HepG2 (cell line): ENCODE results near the gene HAPLN3.

Experiments used
- CHD2 ChIP-seq: IDR thresholded peaks from 2 replicates; pipeline ENCODE4 v1.6.1; 2011; ENCODE audit warnings: low read depth, low read length, improper control_type of control experiment
- HOXA7 ChIP-seq: sonication (generic); formaldehyde crosslinking; IDR thresholded peaks from 2 replicates; pipeline ENCODE4 v1.8.1; 2022; ENCODE audit warnings: mild to moderate bottlenecking, missing genetic modification reagents, moderate library complexity
- KAT2B ChIP-seq: fragments of 150-350 bp; IDR thresholded peaks from 2 replicates; pipeline ENCODE4 v1.6.1; 2014; ENCODE audit warnings: low read depth, low read length, borderline replicate concordance
- NFIC ChIP-seq: IDR thresholded peaks from 2 replicates; pipeline ENCODE4 v1.6.1; 2012; ENCODE audit warnings: mild to moderate bottlenecking, low read length, inconsistent platforms
- POLR2A ChIP-seq, 2 experiments: IDR thresholded peaks; 2 replicates each; pipeline ENCODE4 v1.6.1; 2011; ENCODE audit warnings: low read depth in 2 of 2, low read length in 2 of 2, mild to moderate bottlenecking in 1 of 2, moderate library complexity in 1 of 2; ENCODE audit not compliant: insufficient read depth in 1 of 2
- ZMYM3 ChIP-seq: sonication (generic); formaldehyde crosslinking; IDR thresholded peaks from 2 replicates; pipeline ENCODE4 v1.5.1; 2020; ENCODE audit warnings: mild to moderate bottlenecking, missing genetic modification reagents
- ZNF564 ChIP-seq: sonication (generic); formaldehyde crosslinking; IDR thresholded peaks from 2 replicates; pipeline ENCODE4 v1.8.1; 2023; ENCODE audit warnings: mild to moderate bottlenecking, missing genetic modification reagents

DNA sequence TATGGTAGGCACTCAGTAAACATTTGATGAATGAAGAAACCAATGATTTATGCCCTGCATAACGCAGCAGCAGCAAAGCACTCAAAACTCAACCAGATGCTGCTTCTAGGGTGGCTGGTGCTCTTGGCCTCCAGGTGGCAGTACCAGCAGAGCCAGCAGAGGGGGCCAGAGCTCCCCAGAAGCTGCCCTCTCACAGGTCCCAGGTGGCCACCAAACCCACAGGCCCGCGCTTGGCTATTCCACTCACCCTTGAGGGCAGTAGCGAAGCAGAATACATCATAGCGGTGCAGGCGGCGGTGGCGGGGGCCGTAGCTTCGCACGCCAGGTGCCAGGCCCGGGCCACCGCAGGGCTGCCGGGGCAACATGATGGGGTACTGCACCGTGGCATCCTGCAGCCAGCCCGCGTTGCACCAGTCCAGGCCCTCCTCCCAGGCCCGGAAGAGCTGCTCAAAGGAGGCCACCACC lies 16.6 kb downstream of the HAPLN3 start:
- TF ChIP-seq CHD2 (no peak), POLR2A (IDR thresholded peaks at IDR 0.05; ENCODE audit: insufficient read depth in 1 of 2, low read depth in 2 of 2, low read length in 2 of 2) (no peak), NFIC (no peak), KAT2B (no peak), ZNF564 (CRISPR knock-in tag) (no peak), HOXA7 (CRISPR knock-in tag) (no peak), ZMYM3 (no peak)
